PC-9 (cell line): ENCODE results near the gene CSPG5.

Source experiments
- EZH2 ChIP-seq: fragments of 200-600 bp; sonication (generic); IDR thresholded peaks from 2 replicates; pipeline ENCODE4 v1.8.0; 2017; ENCODE audit warnings: antibody characterized with exemption, low read depth
- TF ChIP-seq, protein P1 (sequence below): fragments of 200-600 bp; sonication (generic); conservative IDR thresholded peaks from 2 replicates; pipeline ENCODE4 v1.6.1; 2017; ENCODE audit warnings: mixed run types, antibody characterized with exemption, mild to moderate bottlenecking, moderate library complexity

DNA sequence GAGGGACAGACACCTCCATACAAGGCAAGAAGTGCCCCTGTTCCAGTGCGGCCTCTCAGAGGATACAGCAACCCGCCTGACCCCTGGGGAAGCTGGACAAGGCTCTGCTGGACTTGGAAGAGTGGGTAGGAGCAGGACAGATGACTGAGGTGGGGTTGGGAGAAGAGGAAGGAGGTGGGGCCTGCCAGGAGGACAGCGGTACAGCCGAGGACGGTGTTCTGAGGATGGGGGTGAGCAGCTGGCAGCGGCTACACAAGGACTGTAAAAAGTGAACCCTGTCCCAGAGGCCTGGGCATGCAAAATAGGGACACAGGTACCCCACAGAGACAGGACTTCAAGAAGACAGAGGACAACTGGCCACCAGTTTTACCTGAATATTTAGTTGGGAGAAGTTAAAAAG is 41.7 kb downstream of the CSPG5 start:
- TF ChIP-seq, protein P1, sequence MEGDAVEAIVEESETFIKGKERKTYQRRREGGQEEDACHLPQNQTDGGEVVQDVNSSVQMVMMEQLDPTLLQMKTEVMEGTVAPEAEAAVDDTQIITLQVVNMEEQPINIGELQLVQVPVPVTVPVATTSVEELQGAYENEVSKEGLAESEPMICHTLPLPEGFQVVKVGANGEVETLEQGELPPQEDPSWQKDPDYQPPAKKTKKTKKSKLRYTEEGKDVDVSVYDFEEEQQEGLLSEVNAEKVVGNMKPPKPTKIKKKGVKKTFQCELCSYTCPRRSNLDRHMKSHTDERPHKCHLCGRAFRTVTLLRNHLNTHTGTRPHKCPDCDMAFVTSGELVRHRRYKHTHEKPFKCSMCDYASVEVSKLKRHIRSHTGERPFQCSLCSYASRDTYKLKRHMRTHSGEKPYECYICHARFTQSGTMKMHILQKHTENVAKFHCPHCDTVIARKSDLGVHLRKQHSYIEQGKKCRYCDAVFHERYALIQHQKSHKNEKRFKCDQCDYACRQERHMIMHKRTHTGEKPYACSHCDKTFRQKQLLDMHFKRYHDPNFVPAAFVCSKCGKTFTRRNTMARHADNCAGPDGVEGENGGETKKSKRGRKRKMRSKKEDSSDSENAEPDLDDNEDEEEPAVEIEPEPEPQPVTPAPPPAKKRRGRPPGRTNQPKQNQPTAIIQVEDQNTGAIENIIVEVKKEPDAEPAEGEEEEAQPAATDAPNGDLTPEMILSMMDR: no peak
- TF ChIP-seq EZH2: no peak
